HepG2 (cell line): ENCODE measurements around the gene TMED6. TPM values are rescaled to one million over a fixed set of nuclear protein-coding genes. Genes with fewer than 3 reads are reported as not detected.

ENCODE experiments used
- RFX5 ChIP-seq: IDR thresholded peaks from 2 replicates; pipeline ENCODE4 v1.6.1; 2011; ENCODE audit warnings: low read depth, low read length, improper control_type of control experiment
- SP140L ChIP-seq: sonication (generic); formaldehyde crosslinking; IDR thresholded peaks from 2 replicates; pipeline ENCODE4 v1.4.0; 2020; ENCODE audit warnings: missing genetic modification reagents, borderline replicate concordance
- ZHX1 ChIP-seq: sonication (generic); formaldehyde crosslinking; IDR thresholded peaks from 2 replicates; pipeline ENCODE4 v1.8.1; 2022; ENCODE audit warnings: low read depth, mild to moderate bottlenecking, missing genetic modification reagents
- ZNF142 ChIP-seq: sonication (generic); formaldehyde crosslinking; IDR thresholded peaks from 2 replicates; pipeline ENCODE4 v1.4.0; 2020; ENCODE audit warnings: missing genetic modification reagents
- ZNF318 ChIP-seq: sonication (generic); formaldehyde crosslinking; IDR thresholded peaks from 2 replicates; pipeline ENCODE4 v1.4.0; 2020; ENCODE audit warnings: mild to moderate bottlenecking, missing genetic modification reagents
- ZNF513 ChIP-seq: sonication (generic); formaldehyde crosslinking; conservative IDR thresholded peaks from 2 replicates; pipeline ENCODE4 v1.5.0; 2020; ENCODE audit warnings: missing genetic modification reagents
- polyA plus RNA-seq, 8 experiments: library from polyadenylated mRNA; depleted of rRNA in 3 of 8; stranded (reverse) in 7 of 8; unstranded in 1 of 8; fragments of >200 nt; fragmentation: Illumina TruSeq in 4 of 8; extraction: Trizol in 4 of 8; gene quantifications; 2 replicates each; pipeline versions ENCODE4 v1.2.1 to v1.2.3, GENCODE V29; 2011 to 2016; ENCODE audit warnings: low read depth in 4 of 8, missing spikeins in 1 of 8, mixed read lengths in 1 of 8; ENCODE audit not compliant: insufficient read depth in 1 of 8
- total RNA-seq, 5 experiments: library from RNA; depleted of rRNA; stranded (reverse); fragments of >200 nt; fragmentation: Illumina TruSeq; extraction: Trizol; gene quantifications; 2 replicates each; pipeline ENCODE4 v1.2.3, GENCODE V29; 2016; ENCODE audit warnings: low read depth in 1 of 5

Gene TMED6
- total and polyA plus RNA-seq, 2 of the 13 experiments (the other 11 are each of a cell fraction or from before 2014, with no cell fraction given): 9.8 to 14.4 TPM

GRCh38 chr16:69311533-69312387 is 39.8 kb downstream of the TMED6 start (continued):
- 0 out of 2 replicates have a peak, but pooled peaks have one; percentile 1 for TF ChIP-seq ZNF142 (CRISPR knock-in tag)
- 0 out of 2 replicates have a peak, but pooled peaks have one; percentile 50 for TF ChIP-seq ZNF318 (CRISPR knock-in tag)
- TF ChIP-seq ZNF513 (CRISPR knock-in tag): 0 out of 2 replicates have a peak, but pooled peaks have one; percentile 64
- TF ChIP-seq RFX5: no peak
- TF ChIP-seq ZHX1 (CRISPR knock-in tag): 0 out of 2 replicates have a peak, but pooled peaks have one; percentile 36
- TF ChIP-seq SP140L (CRISPR knock-in tag): no peak
